ENCODE measurements around the gene CTSV. TPM values are rescaled to one million over a fixed set of nuclear protein-coding genes. Genes with fewer than 3 reads are reported as not detected.
"Not testable (repeated sequence)": the region's sequence is repeated elsewhere in the genome, so short reads cannot be mapped to it uniquely, and the experiment has no call there.

Gene CTSV
- total and polyA plus RNA-seq, 2 donors from 2014 or later: 0.69 to 11.2 TPM

- H3K27me3 ChIP-seq (ENCODE audit: control insufficient read depth, insufficient read depth, low read length): no peaks in the 10 kb centered on the region
- intact Hi-C loops (cut with DNase I): no loop called here
- FAIRE-seq (no peak), DNase-seq (no peak)
- no peaks in the 10 kb centered on the region for H3K4me1 ChIP-seq (ENCODE audit: control insufficient read depth in 2 of 3, insufficient read depth in 2 of 3, low read depth in 1 of 3, low read length in 3 of 3)
- H3K27ac ChIP-seq (ENCODE audit: low read depth in 2 of 2, low read length in 2 of 2): no peak overlapping the region
- H3K9me3 ChIP-seq (ENCODE audit: control insufficient read depth in 2 of 3, insufficient read depth in 1 of 3, low read length in 3 of 3): no peaks in the 10 kb centered on the region
- no peak for TF ChIP-seq CTCF (IDR thresholded peaks at IDR 0.05; ENCODE audit: borderline replicate concordance, extremely low read depth, insufficient read depth)
- H3K9ac ChIP-seq (ENCODE audit: low read length in 3 of 3): no peak overlapping the region
- H3K4me3 ChIP-seq (ENCODE audit: low read length in 3 of 3): no peak overlapping the region
- H3K36me3 ChIP-seq (ENCODE audit: control insufficient read depth in 2 of 3, insufficient read depth in 3 of 3, low read length in 3 of 3): no peaks in the 10 kb centered on the region
Measured at GRCh38 chr9:97057651-97058050, 18.7 kb upstream of the CTSV start.

DNA sequence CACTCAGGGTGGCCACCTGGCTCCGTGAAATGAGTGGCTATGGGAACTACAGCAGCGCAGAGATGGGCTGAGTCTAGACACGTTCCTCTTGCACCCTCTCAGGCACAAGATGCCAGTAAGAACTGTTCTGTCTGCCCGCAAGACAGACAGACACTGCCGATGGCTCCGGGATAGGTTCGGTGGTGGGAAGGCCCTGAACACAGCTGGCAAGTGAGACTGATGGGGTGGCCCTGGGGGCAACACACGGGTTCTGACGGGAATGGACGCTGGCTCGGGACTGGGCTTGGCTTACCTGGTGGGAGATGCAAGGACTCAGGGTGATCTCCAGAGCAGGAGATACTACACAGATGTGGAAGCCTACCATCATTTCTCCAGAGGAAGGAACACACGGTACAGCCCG is 16.9 kb upstream of the CTSV start:
- H3K36me3 ChIP-seq (ENCODE audit: control insufficient read depth in 2 of 3, insufficient read depth in 3 of 3, low read length in 3 of 3); H3K4me3 ChIP-seq (ENCODE audit: low read length in 3 of 3); FAIRE-seq; H3K27me3 ChIP-seq (ENCODE audit: control insufficient read depth, insufficient read depth, low read length); H3K4me1 ChIP-seq (ENCODE audit: control insufficient read depth in 2 of 3, insufficient read depth in 2 of 3, low read depth in 1 of 3, low read length in 3 of 3); intact Hi-C loops (cut with DNase I); H3K27ac ChIP-seq (ENCODE audit: low read depth in 2 of 2, low read length in 2 of 2); H3K9me3 ChIP-seq (ENCODE audit: control insufficient read depth in 2 of 3, insufficient read depth in 1 of 3, low read length in 3 of 3); DNase-seq; H3K9ac ChIP-seq (ENCODE audit: low read length in 3 of 3): not testable (repeated sequence)

DNA sequence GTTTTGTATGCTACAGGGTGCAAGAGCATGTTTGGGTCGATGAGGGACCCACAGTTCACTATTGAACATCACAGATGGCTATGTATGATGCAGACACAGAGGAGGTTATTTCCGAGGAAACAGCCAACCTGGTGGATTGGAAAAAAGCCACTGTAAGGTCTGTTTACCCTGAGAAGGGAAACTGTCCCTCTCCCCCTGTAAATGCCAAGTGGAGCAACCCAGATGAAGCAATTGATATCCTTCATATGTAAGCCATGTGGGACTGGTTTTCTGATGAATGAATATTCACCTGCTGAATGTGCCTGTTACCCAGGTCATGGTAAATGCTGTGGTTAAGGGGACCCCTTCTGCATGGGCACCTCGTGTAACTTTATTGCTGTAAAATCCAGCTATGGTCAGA is 14.8 kb upstream of the CTSV start:
- intact Hi-C loops (cut with DNase I): no loop called here
- no peak for TF ChIP-seq CTCF (IDR thresholded peaks at IDR 0.05; ENCODE audit: borderline replicate concordance, extremely low read depth, insufficient read depth)
- no peak overlapping the region for H3K4me3 ChIP-seq (ENCODE audit: low read length in 3 of 3)
- H3K4me1 ChIP-seq (ENCODE audit: control insufficient read depth in 2 of 3, insufficient read depth in 2 of 3, low read depth in 1 of 3, low read length in 3 of 3): no peaks in the 10 kb centered on the region
- H3K27me3 ChIP-seq (ENCODE audit: control insufficient read depth, insufficient read depth, low read length): no peaks in the 10 kb centered on the region
- no peak for DNase-seq
- H3K36me3 ChIP-seq (ENCODE audit: control insufficient read depth in 2 of 3, insufficient read depth in 3 of 3, low read length in 3 of 3): no peaks in the 10 kb centered on the region
- H3K27ac ChIP-seq (ENCODE audit: low read depth in 2 of 2, low read length in 2 of 2): no peak overlapping the region
- H3K9ac ChIP-seq (ENCODE audit: low read length in 3 of 3): no peak overlapping the region
- no peaks in the 10 kb centered on the region for H3K9me3 ChIP-seq (ENCODE audit: control insufficient read depth in 2 of 3, insufficient read depth in 1 of 3, low read length in 3 of 3)
- FAIRE-seq: no peak

DNA sequence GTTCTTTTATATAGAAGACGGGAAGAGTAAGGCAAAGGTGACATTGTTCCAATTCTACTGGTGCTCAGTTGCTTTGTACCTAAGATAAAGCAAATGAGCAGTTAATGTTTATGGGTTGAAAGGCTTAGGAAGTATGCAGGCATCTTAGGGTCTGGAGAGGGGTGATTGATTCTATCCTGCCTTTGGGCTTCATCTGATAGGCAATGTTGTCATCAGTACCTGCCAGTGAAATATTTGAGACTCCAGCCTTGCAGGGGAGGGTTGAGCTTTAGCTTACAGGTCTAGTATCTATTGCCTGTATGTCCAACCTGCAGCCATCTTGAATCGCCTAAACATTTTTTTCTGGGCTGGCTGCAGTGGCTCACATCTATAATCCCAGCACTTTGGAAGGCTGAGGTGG is 13.8 kb upstream of the CTSV start:
- Histone ChIP-seq H3K4me1 (ENCODE audit: control insufficient read depth in 2 of 3, insufficient read depth in 2 of 3, low read depth in 1 of 3, low read length in 3 of 3) (no peaks in the 10 kb centered on the region), H3K36me3 (ENCODE audit: control insufficient read depth in 2 of 3, insufficient read depth in 3 of 3, low read length in 3 of 3) (no peaks in the 10 kb centered on the region), H3K9ac (ENCODE audit: low read length in 3 of 3) (no peak overlapping the region), H3K4me3 (ENCODE audit: low read length in 3 of 3) (no peak overlapping the region), H3K27ac (ENCODE audit: low read depth in 2 of 2, low read length in 2 of 2) (no peak overlapping the region), H3K9me3 (ENCODE audit: control insufficient read depth in 2 of 3, insufficient read depth in 1 of 3, low read length in 3 of 3) (no peaks in the 10 kb centered on the region), H3K27me3 (ENCODE audit: control insufficient read depth, insufficient read depth, low read length) (no peaks in the 10 kb centered on the region)
- intact Hi-C loops (cut with DNase I): no loop called here
- TF ChIP-seq CTCF (IDR thresholded peaks at IDR 0.05; ENCODE audit: borderline replicate concordance, extremely low read depth, insufficient read depth): no peak
- no peak for FAIRE-seq
- DNase-seq: no peak
